ENCODE measurements around the gene WNK2. TPM values are rescaled to one million over a fixed set of nuclear protein-coding genes. Genes with fewer than 3 reads are reported as not detected.

Gene WNK2
- total and polyA plus RNA-seq, 2 donors (not counting 3 experiments of a cell fraction or from before 2014, with no cell fraction given): not detected

DNA sequence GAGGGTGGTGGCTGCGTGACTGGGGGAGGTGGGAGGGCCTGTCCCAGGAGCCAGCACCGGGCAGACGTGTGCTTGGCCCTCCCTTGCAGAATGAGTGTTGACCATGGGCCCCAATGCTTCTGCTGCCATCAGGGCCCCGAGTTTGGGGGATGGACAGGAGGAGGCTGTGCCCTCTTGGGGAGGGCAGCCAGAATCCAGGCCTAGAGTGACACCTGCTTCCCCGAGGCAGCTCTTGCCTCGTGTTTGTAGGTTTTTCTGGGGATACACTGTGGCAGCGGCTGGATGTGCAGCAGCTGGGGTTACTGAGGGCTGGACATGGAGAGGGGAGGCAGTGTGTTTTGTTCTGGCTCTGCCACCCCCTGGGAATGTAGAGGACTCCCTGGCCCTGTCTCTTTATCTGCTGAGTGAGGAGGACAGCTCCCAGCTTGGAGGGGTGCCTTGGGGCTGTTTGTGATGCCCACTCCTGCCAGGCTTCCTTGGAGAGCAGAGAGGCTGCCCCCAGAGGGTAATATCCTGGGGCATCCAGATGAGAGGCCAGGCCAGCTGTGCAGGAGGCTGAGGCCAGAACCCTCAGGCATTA is 22.7 kb downstream of the WNK2 start:
- FAIRE-seq (no peak), DNase-seq (ENCODE audit: low read depth, low spot score) (no peak)
- Histone ChIP-seq H3K9me1 (replicated peaks; ENCODE audit: control insufficient read depth, extremely low read depth, insufficient read depth, low read length) (no peaks in the 10 kb centered on the region), H3K9ac (replicated peaks; ENCODE audit: extremely low read depth, insufficient read depth, low read length) (no peak overlapping the region), H3K36me3 (ENCODE audit: control insufficient read depth in 2 of 2, extremely low read depth in 1 of 2, insufficient read depth in 2 of 2, low read length in 2 of 2) (no peaks in the 10 kb centered on the region), H3K4me3 (replicated peaks in 1 of 3; ENCODE audit: insufficient read depth in 1 of 3, low read depth in 1 of 3, low read length in 3 of 3) (no peak overlapping the region), H3K9me3 (replicated peaks; ENCODE audit: control insufficient read depth, insufficient read depth, low read length) (no peaks in the 10 kb centered on the region), H3K27ac (ENCODE audit: insufficient read depth, low read depth, low read length) (no peak overlapping the region), H3K4me2 (ENCODE audit: insufficient read depth, low read length) (no peak overlapping the region), H3K27me3 (ENCODE audit: control insufficient read depth in 2 of 2, insufficient read depth in 2 of 2, low read length in 2 of 2) (no peaks in the 10 kb centered on the region), H4K20me1 (replicated peaks; ENCODE audit: control insufficient read depth, extremely low read depth, insufficient read depth, low read length) (no peaks in the 10 kb centered on the region), H3K4me1 (ENCODE audit: control insufficient read depth, extremely low read depth, insufficient read depth, low read length) (no peaks in the 10 kb centered on the region), H3K79me2 (ENCODE audit: control insufficient read depth, insufficient read depth, low read length) (no peaks in the 10 kb centered on the region), H2AFZ (ENCODE audit: low read depth, low read length) (no peak overlapping the region)
- no peak for TF ChIP-seq MYC (IDR thresholded peaks at IDR 0.05; ENCODE audit: low read depth, low read length)
- intact Hi-C loops (cut with micrococcal nuclease): no loop called here
- CTCF ChIA-PET: no interaction called here
- dilution Hi-C loops (cut with MboI; ENCODE audit: extremely low pct_ligation_motif_present, low sequenced_read_pairs): no loop called here
- BruUV-seq (replicated peaks): no TSS peak
- POLR2A ChIA-PET: no interaction called here

DNA sequence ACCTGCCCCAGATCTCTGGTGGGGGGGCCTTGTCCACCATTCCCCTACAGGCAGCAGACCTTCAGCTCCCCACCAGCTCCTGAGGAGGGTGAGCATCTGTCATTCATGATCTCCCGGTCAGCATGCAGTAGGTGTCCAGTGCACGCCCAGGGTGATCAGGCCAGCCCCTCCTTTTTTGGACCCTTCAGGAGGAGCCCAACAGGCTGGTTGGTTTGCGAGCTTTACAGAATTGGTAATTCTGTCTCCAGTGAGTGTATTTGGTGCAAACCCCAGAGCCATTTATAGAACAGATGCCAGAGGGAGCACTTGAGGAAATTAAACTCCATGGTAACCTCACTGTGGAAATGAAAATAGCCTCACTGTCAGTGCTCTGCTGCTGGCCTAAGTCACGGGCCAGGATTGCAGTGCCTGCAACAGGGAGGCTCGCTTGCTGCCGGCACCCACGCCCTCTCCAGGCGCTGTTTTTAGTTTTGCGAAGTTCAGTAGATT is 23.4 kb downstream of the WNK2 start:
- ChIA-PET CTCF (no interaction called here), POLR2A (no interaction called here)
- Histone ChIP-seq H3K4me1 (ENCODE audit: control insufficient read depth, extremely low read depth, insufficient read depth, low read length) (no peaks in the 10 kb centered on the region), H3K27ac (ENCODE audit: insufficient read depth, low read depth, low read length) (no peak overlapping the region), H3K4me3 (replicated peaks in 1 of 3; ENCODE audit: insufficient read depth in 1 of 3, low read depth in 1 of 3, low read length in 3 of 3) (no peak overlapping the region), H4K20me1 (replicated peaks; ENCODE audit: control insufficient read depth, extremely low read depth, insufficient read depth, low read length) (no peaks in the 10 kb centered on the region), H3K79me2 (ENCODE audit: control insufficient read depth, insufficient read depth, low read length) (no peaks in the 10 kb centered on the region), H3K4me2 (ENCODE audit: insufficient read depth, low read length) (no peak overlapping the region), H3K9me1 (replicated peaks; ENCODE audit: control insufficient read depth, extremely low read depth, insufficient read depth, low read length) (no peaks in the 10 kb centered on the region), H3K36me3 (ENCODE audit: control insufficient read depth in 2 of 2, extremely low read depth in 1 of 2, insufficient read depth in 2 of 2, low read length in 2 of 2) (no peaks in the 10 kb centered on the region), H3K9me3 (replicated peaks; ENCODE audit: control insufficient read depth, insufficient read depth, low read length) (no peaks in the 10 kb centered on the region), H2AFZ (ENCODE audit: low read depth, low read length) (no peak overlapping the region), H3K27me3 (ENCODE audit: control insufficient read depth in 2 of 2, insufficient read depth in 2 of 2, low read length in 2 of 2) (no peaks in the 10 kb centered on the region), H3K9ac (replicated peaks; ENCODE audit: extremely low read depth, insufficient read depth, low read length) (no peak overlapping the region)
- no peak for FAIRE-seq
- dilution Hi-C loops (cut with MboI; ENCODE audit: extremely low pct_ligation_motif_present, low sequenced_read_pairs) (no loop called here), intact Hi-C loops (cut with micrococcal nuclease) (no loop called here)
- BruUV-seq (replicated peaks): no TSS peak
- TF ChIP-seq, protein P1, sequence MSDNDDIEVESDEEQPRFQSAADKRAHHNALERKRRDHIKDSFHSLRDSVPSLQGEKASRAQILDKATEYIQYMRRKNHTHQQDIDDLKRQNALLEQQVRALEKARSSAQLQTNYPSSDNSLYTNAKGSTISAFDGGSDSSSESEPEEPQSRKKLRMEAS (IDR thresholded peaks at IDR 0.05; ENCODE audit: insufficient read depth, insufficient read length): no peak
- TF ChIP-seq POLR2A (IDR thresholded peaks at IDR 0.05; ENCODE audit: low read depth, low read length) (no peak), POLR2AphosphoS5 (IDR thresholded peaks at IDR 0.05; ENCODE audit: insufficient read depth, low read depth, low read length) (no peak), GATA2 (IDR thresholded peaks at IDR 0.05; ENCODE audit: insufficient read depth, insufficient read length, low read depth, low read length) (no peak), MYC (IDR thresholded peaks at IDR 0.05; ENCODE audit: low read depth, low read length) (no peak), FOS (IDR thresholded peaks at IDR 0.05; ENCODE audit: borderline replicate concordance, insufficient read depth, low read length) (no peak), EZH2 (IDR thresholded peaks at IDR 0.05; ENCODE audit: borderline replicate concordance, low read depth, low read length, severe bottlenecking) (no peak), JUN (IDR thresholded peaks at IDR 0.05; ENCODE audit: borderline replicate concordance, insufficient read depth, insufficient read length, low read depth) (no peak)
- TF ChIP-seq, protein P2, sequence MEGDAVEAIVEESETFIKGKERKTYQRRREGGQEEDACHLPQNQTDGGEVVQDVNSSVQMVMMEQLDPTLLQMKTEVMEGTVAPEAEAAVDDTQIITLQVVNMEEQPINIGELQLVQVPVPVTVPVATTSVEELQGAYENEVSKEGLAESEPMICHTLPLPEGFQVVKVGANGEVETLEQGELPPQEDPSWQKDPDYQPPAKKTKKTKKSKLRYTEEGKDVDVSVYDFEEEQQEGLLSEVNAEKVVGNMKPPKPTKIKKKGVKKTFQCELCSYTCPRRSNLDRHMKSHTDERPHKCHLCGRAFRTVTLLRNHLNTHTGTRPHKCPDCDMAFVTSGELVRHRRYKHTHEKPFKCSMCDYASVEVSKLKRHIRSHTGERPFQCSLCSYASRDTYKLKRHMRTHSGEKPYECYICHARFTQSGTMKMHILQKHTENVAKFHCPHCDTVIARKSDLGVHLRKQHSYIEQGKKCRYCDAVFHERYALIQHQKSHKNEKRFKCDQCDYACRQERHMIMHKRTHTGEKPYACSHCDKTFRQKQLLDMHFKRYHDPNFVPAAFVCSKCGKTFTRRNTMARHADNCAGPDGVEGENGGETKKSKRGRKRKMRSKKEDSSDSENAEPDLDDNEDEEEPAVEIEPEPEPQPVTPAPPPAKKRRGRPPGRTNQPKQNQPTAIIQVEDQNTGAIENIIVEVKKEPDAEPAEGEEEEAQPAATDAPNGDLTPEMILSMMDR (IDR thresholded peaks at IDR 0.05; ENCODE audit: extremely low read depth in 1 of 2, insufficient read depth in 1 of 2, low read depth in 1 of 2, low read length in 2 of 2): no peak
- no peak for DNase-seq (ENCODE audit: low read depth, low spot score)

All from endothelial cell of umbilical vein (primary cell).